MV-4-11 (cell line): Measurements from ENCODE around the gene PACRG.

Source experiments
- DNase-seq: peaks from one replicate; lab custom pipeline; 2025; lab: John Stamatoyannopoulos, UW

The PACRG gene

DNA sequence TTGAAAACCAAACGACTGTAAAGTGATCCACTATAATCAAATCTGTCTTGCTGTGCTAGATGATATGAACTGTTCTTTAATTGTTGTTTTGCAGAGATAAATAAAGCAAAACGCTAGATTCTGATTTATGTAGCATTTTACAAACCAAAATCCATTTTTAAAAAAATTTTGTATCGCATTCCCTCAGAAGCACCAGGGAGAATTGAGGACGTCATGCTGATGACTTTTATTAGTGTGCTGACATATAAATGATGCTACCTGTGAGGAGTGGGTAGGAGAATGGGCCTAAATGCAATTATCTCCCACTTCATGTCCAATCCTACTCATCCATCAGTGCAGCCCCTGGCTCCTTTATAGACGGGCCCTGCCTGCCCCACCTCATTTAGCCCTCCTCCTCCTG lies 282.4 kb downstream of the PACRG start:
- no peak for DNase-seq

- DNase-seq = no peak
These were observed 287.0 kb downstream of the PACRG start for GRCh38 chr6:163014736-163015135.

DNA sequence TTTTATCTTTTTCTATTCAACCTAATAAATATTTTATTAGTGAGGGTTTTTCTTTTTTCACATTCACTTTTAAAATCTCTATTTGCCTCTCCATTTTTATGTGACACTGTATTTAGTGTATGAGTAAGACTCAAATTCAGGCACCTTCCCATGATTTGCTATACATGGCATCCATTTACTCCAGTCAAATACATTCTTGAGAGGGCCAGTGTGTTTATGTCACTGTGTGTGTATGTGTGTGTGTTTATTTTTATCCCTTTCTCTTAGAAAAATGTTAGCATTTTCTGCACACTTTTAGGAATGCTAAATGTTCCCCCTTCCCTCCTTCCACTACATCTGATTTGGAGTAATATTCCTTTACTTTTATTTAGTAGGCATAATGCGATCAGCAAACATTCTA lies 290.0 kb downstream of the PACRG start:
- no peak for DNase-seq

- DNase-seq = no peak
These were observed 292.2 kb downstream of the PACRG start for GRCh38 chr6:163019926-163020325.

- no peak for DNase-seq
These were observed 293.3 kb downstream of the PACRG start for GRCh38 chr6:163021054-163021453.

- no peak for DNase-seq
These were observed 295.9 kb downstream of the PACRG start for GRCh38 chr6:163023700-163024099.

DNA sequence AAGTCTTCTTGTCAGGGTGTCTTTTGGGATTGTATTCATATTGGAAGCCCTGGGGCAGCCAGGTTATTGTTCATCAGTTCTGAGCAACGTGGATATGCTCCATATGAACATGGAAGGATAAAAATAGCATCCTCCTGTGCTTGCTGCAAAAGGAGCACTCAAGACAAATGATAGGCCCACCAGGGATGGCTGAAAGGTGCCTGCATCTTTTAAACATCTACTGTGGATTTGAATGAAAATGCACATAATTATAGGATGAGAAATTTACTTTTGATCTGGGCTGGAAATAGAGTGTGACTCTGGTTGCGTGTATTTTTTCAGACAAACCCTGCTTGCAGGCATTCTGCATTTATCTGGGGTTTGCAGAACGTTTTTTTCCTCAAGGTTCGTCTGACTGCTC lies 299.1 kb downstream of the PACRG start:
- DNase-seq = no peak

- no peak for DNase-seq
These were observed 303.2 kb downstream of the PACRG start for GRCh38 chr6:163030980-163031379.

GRCh38 chr6:163031931-163032330 lies 304.2 kb downstream of the PACRG start:
- DNase-seq = no peak

DNA sequence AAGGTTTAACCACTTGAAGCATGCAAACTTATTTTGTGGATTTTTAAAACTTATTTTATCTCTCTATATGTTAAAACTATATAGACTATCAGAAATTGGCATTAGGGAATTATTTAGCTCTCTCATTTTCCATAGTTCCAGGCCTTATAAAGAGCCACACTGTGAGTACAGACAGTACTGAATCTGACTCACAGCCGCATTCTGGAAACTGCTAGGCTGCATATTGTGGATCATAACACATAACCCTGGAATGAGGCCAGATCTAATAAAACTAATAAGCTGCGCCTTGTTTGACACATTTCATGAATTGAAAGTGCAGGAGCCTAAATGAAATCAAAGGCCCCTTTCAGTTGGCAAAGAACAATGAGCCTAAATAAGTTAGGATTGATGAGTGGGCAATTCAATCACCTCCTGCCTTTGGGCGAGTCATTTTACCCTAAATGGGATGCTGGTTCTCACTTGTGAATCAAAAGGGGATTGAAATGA lies 308.4 kb downstream of the PACRG start:
- no peak for DNase-seq

DNA sequence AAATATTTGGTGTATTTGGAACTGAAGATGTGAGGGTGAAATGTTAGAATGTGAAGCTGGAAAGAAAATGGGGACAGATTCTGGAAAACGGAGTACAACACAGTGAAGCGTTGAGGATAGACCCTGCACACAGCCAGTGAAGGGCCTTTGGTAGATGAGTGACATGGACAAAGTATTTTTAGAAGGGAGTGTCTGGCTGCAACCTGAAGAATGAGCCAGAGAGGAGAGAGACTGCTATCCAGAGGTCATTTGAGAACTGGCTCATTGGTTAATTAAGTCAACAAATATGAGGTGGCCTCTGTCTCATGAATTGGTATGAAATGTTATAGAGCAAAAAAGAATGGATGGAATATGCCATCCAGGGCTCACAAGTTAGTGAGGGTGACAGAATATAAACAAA lies 310.5 kb downstream of the PACRG start:
- no peak for DNase-seq

DNA sequence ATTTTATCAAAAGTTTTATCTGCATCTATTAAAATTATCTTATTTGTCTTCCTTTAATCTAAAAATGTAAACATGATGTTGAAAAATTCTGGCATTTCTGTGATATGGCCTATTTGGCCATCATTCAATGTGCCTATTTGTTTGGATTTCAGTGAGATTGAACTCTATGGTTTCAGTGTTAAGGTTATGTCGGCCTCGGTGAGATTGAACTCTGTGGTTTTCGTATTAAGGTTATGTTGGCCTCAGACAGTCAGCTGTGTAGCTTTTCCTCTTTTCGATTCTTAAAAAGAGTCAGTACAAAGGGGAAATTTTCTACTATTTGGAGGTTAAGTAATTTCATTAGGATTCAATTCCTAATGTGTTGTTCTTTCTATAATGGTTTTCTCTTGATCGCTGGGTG lies 320.6 kb downstream of the PACRG start:
- DNase-seq = no peak

GRCh38 chr6:163053667-163054344 lies 326.0 kb downstream of the PACRG start:
- DNase-seq = no peak

- no peak for DNase-seq
These were observed 326.9 kb downstream of the PACRG start for GRCh38 chr6:163054641-163055040.

DNA sequence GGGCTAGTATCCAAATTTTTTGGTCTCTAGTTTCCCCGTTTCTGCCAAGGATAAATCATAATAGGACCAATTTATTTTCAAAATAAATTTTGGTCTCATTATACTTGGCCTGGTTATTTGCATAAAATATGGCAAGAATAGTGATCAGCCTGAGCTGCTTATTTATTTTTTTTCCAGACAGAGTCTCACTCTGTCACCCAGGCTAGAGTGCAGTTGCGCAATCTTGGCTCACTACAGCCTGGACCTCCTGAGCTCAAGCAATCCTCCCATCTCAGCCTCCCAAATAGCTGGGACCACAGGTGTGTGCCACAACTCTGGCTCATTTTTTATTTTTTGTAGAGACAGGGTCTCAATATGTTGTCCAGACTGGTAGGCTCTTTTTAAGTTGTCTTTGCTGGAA lies 329.5 kb downstream of the PACRG start:
- DNase-seq = no peak

DNA sequence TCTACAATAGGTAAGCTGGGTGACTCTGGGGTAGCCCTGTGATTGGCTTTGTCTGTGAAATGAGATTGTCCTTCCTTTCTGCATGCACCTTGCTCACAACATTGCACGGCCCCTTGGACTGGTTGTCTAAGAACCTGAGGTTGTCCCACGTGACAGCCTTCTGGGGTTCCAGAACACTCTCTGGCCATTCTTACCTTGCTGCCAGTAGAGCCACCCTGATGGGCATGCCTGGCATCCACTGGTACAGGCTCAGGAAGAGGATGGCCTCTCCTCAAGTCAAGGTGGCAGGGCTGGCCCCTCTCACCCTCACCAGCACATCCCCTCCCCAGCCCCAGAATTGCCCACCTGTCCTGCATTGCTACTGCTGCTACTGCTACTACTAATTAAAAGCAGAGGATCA lies 335.0 kb downstream of the PACRG start:
- no peak for DNase-seq

DNA sequence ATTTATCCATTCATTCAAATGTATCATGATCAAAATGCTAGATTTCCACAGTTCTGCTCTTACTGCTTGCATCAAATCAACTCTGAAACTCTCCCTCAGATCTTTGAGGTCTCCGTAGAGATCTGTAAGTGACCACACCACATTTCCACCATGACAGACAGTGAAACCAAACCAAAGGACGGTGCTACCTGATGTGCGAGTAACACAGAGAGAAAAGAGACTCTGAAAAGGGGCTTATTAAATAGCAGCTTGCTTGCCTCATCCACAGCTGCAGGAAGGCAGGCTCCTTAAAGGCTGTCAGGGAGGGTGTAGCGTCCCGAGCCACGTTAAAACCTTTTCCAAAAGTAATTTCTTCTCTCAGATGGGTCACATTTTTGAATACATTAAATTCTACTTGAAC lies 335.8 kb downstream of the PACRG start:
- DNase-seq = no peak

DNA sequence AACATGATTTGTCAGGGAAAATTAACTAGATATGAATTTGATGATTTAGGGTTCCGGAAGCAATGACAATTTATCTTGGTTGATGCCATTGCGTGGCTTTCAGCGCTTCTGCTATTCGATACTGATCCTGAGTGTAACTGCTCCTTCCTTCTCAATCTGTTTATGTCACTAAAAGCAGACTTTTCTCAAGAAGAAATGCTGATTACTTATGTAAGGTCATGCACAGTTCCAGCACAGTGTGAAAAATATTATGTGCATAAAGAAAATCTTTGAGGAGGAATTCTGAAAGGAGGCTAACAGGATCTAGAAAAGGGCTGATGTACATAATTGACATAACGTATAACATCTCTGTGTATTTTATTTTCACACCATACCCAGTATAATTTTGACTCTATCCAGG lies 336.6 kb downstream of the PACRG start:
- DNase-seq = no peak

GRCh38 chr6:163066200-163066599 lies 338.4 kb downstream of the PACRG start:
- DNase-seq = no peak

- DNase-seq = no peak
These were observed 349.4 kb downstream of the PACRG start for GRCh38 chr6:163077134-163077533.

GRCh38 chr6:163078712-163079111 lies 350.9 kb downstream of the PACRG start:
- DNase-seq = no peak

- no peak for DNase-seq
These were observed 352.5 kb downstream of the PACRG start for GRCh38 chr6:163080228-163080627.

- DNase-seq = no peak
These were observed 355.4 kb downstream of the PACRG start for GRCh38 chr6:163083141-163083540.

DNA sequence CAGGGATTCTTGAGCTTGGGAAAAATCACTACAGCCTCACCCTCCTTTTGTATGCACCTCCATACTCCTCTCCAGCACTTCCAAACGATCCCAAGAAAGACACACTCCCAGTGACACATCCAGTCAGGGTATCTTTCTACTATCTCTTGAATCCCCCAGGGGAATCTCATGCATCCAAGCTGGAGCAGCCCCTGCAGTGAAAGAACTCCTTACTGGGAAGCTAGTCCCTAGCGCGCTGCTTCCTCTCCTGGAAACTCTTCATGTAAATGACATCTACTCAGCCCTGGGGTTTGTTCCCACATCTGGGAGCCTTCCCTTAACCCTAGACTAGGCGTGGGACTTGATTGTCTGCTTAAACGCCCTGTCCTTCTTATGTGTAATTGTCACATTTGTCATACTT lies 357.7 kb downstream of the PACRG start:
- no peak for DNase-seq
